HG03039 (cell line): Measurements from ENCODE around the gene ZDHHC20.
A peak's percentile ranks its signal among the peaks of the same experiment; 100 is the strongest.
"Not testable (repeated sequence)": the region's sequence is repeated elsewhere in the genome, so short reads cannot be mapped to it uniquely, and the experiment has no call there.

Experiments used
- ATAC-seq: cut with Tn5 transposase; IDR thresholded peaks from one replicate; pipeline ENCODE4 v1.9.1; 2021; ENCODE audit warnings: mild to moderate bottlenecking, moderate library complexity; ENCODE audit not compliant: unreplicated experiment

The ZDHHC20 gene

GRCh38 chr13:21436582-21436981 is 22.5 kb downstream of the ZDHHC20 start:
- no peak for ATAC-seq

- ATAC-seq, result peak; percentile 99
These were observed 23.4 kb downstream of the ZDHHC20 start for GRCh38 chr13:21435687-21436151.

DNA sequence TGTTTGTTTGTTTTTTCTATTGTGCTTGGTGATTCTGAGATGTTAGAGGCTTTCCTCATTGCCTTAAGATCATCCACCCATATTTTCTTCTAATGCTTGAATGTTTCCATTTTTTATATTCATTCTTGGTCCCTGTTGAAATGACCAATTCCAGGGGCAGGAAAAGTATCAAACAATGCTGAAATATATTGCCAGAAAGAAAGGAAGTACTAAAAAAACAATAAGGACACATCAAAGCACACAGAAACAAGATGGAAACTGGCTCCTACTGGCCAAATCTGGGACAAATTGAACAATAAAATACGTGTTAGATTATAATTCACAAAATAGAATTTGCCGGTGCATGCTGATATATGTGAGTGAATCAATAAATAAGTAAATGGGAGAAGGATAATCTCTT is 23.9 kb downstream of the ZDHHC20 start:
- no peak for ATAC-seq

- no peak for ATAC-seq
These were observed 24.5 kb downstream of the ZDHHC20 start for GRCh38 chr13:21434588-21434987.

GRCh38 chr13:21429211-21429610 is 29.9 kb downstream of the ZDHHC20 start:
- ATAC-seq, result no peak

DNA sequence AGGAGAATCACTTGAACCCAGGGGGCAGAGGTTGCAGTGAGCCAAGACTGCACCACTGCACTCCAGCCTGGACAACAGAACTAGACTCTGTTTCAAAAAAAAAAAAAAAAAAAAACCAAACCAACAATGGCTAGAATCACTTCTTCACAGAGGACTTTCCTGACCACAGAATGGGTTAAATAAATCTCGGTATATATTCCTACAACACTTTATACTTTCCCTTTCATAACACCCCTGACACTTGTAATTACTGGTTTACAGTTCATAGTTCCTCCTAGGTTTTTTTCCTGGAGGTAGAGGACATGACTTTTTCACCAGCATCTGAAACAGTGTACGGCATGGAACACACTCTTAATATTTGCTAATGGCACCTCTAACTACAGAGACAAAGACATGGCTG is 31.4 kb downstream of the ZDHHC20 start:
- ATAC-seq, result no peak

- no peak for ATAC-seq
These were observed 32.9 kb downstream of the ZDHHC20 start for GRCh38 chr13:21426238-21426637.

- no peak for ATAC-seq
These were observed 38.4 kb downstream of the ZDHHC20 start for GRCh38 chr13:21420706-21421105.

- ATAC-seq, result no peak
These were observed 46.1 kb downstream of the ZDHHC20 start for GRCh38 chr13:21413013-21413412.

DNA sequence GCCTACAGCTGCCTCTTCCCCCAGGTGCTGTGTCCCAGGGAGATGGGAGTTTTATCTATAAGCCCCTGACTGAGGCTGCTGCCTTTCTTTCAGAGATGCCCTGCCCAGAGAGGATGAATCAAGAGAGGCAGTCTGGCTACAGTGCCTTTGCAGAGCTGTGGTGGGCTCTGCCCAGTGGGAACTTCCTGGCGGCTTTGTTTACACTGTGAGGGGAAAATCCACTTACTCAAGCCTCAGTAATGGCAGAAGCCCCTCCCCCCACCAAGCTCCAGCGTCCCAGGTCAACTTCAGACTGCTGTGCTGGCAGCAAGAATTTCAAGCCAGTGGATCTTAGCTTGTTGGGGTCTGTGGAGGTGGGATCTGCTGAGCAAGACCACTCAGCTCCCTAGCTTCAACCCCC is 48.6 kb downstream of the ZDHHC20 start:
- not testable (repeated sequence) for ATAC-seq

GRCh38 chr13:21405309-21405708 is 53.8 kb downstream of the ZDHHC20 start:
- no peak for ATAC-seq

DNA sequence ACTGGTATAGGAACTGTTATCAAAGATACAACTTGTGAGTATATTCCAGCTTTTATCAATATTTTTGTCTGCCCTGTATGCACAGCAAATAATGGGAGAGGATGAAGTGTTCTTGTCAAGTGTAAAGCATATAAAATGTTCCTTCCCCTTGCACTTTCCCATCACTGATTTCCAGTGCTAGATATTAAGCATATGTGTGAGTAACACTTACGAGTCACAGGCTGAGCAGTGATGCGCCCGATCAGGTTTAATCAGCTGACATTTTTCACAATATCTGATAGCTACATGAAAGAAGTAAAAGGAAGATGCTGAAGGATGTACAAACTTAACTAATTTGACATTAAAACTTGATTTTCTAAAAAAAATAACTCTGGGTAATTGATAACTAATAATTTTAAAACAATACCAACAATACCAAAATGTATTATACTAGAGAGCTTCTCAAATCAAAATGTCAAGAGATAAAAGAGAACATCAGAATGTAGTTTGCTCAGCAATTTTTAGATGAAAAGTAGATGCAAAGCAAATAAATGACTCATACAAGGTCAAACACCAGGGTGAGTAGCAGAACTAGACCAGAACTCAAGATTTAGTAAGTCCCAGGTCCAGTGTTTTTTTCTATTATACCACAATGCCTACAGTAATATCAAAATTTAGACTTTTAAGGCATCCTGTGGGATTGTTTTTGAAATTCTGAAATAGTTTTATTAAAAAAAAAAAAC is 56.4 kb downstream of the ZDHHC20 start:
- ATAC-seq, result no peak

DNA sequence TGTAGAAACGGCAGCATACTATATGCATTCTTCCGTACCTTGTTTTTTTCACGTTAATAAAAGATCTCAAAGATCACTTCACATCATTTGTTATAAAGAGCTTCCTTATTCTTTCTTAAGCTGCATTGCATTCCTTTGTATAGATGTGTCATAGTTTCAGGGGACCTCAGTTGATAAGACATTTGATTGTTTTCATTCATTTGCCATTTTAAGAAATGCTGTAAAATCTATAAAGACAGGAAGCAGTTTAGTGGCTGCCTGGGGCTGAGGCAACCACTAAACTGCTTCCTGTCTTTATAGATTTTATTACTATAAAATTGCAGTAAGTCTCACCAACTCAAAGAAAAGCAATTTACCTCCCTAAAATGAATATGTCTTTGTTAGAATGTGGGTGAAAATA is 59.4 kb downstream of the ZDHHC20 start:
- no peak for ATAC-seq

DNA sequence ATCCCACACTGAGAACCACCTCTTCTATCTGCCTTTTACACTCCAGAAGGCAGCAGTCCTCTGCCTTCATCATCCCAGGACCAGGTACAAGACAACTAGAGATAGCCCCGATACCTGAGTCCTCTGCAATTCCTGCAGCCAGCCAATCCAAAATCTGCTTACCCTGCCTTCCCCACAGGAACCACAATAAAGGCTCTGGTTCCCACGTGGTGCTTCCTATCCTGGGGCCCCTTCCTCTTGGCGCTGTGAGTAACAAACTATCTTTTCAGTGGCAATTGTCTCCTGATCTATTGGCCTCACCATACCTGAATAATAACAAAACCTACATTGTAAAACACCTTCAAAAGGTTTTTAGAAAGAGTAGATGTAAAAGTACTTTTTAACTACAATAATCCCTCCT is 63.1 kb downstream of the ZDHHC20 start:
- ATAC-seq, result no peak

- no peak for ATAC-seq
These were observed 70.0 kb downstream of the ZDHHC20 start for GRCh38 chr13:21389124-21389523.

DNA sequence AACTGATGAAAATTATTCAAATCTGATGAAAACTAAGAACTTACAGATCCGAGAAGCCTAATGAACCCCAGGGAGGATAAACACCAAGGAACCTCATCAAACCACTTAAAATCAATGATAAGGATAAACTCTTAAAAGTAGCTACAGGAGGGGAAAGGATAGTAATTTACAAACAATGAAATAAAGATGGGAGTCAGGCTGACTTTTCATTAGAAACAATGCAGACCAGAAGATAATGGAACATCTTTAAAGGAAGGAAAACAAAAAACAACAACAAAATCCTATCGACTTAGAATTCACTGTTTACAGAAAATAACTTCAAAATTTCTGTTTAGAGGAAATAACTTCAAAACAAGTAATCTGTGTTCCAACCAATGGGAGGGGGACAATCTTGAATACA is 73.4 kb downstream of the ZDHHC20 start:
- no peak for ATAC-seq

- no peak for ATAC-seq
These were observed 76.0 kb downstream of the ZDHHC20 start for GRCh38 chr13:21383090-21383489.

GRCh38 chr13:21376998-21377985 is 81.8 kb downstream of the ZDHHC20 start:
- ATAC-seq, result not testable (repeated sequence)

GRCh38 chr13:21372530-21372929 is 86.6 kb downstream of the ZDHHC20 start:
- no peak for ATAC-seq

DNA sequence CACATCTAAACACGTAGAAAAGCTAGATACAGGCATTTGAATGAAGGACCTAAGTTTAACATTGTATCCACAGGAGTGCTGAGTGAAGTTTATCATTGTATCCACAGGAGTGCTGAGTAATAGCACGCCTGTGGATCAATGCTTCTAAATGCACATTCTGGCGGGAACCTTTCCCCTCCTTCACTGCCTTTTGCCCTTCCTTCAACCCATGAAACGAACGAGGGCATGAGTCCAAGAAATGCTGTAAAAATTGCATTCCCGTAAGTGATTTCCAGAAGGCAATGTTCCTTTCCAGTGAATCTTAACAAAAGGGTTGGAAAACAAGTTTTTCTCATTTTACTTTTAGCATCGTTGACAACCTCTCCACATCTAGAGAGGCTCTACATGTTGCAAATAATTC is 88.1 kb downstream of the ZDHHC20 start:
- no peak for ATAC-seq

DNA sequence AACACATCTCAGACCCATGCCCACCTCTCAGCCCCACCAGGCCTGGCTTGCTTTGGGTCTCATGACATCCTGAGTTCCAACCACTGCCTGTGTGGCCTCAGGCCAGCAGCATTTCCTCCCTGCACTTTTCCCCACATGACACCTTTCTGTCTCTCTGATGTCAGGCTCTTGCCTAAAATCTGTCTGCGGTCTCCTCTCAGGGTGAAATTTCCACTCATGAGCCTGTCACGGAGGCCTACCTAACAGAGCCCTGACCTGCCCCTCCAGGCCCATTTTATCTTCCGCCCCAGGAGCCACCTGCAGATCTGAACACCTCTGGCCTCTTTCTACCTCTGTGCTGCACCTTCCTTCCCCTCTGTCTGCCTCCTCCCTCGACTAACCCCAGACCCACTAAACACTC is 93.5 kb downstream of the ZDHHC20 start:
- no peak for ATAC-seq

DNA sequence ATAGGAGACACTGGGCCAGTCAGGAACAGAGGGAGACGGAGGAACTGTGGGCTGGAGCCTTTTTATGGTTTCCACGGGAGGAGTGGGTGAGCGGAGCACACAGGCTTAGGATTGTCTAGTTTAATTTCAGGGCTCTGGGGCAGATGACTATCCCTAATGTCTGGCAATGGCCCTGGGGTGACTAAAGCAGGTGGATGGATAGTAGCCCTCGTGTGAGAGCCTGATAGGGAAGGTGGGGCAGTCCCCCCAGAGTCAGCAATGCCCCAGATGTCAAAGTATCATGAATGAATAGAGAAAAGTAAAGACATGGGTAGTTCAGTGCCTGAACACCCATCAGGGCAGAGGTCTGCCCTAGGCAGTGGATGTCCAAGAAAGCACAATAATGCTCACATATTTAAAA is 94.2 kb downstream of the ZDHHC20 start:
- ATAC-seq, result no peak
